DMS153 treated with DMSO at 0.1 percent for 48 hours (cell line): ENCODE results near the gene DIPK1C.

Experiments used
- DNase-seq: peaks from one replicate; lab custom pipeline; 2025; ENCODE audit not compliant: unreplicated experiment; lab: John Stamatoyannopoulos, UW

DIPK1C gene

DNA sequence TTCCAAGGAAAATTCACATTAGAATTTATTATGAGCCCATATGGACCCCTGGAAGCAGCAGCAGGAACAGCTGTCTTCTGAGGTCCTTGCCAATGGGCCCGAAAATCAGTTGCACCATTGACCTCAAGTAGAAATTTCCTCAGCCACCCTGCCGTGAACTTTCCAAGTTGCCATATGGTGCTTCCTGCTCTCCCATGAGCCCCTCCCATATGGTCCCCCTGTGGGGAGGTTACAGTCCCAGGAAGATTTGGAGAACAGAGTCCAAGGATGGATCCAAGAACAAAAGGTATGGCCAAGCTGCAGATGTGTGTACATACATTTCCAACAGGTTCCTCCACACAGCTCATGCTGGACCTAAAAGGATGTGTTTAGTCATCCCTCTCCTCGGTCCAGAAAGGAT is 34.6 kb downstream of the DIPK1C start:
- no peak for DNase-seq

DNA sequence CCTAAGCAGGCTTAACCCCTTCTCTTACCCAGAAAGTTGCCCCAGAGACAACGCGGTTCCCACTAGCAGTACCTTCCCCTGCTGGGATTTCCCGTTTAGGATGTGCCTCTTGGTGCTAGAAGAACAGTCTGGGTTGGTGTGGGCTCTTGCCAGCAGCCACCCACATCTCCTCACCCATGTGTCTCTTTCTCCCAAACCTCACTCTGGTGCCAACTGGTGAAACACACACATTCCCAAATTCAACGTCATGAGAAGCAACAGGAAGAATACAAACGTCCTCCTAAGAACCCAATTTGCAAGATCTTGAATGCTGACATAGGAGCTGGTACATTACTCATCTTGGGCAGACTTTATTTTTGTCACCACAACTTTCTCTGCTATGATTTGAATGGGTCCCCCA is 36.2 kb downstream of the DIPK1C start:
- DNase-seq = no peak

DNA sequence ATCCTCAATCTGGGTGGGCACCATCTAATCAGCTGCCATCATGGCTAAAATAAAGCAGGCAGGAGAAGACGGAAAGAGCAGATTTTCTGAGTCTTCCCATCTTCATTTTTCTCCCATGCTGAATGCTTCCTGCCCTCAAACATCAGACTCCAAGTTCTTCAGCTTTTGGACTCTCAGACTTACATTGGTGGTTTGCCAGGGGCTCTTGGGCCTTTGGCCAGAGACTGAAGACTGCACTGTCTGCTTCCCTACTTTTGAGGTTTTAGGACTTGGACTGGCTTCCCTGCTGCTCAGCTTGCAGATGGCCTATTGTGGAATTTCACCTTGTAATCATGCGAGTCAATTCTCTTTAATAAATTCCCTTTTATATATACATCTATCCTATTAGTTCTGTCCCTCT is 36.6 kb downstream of the DIPK1C start:
- DNase-seq = no peak

DNA sequence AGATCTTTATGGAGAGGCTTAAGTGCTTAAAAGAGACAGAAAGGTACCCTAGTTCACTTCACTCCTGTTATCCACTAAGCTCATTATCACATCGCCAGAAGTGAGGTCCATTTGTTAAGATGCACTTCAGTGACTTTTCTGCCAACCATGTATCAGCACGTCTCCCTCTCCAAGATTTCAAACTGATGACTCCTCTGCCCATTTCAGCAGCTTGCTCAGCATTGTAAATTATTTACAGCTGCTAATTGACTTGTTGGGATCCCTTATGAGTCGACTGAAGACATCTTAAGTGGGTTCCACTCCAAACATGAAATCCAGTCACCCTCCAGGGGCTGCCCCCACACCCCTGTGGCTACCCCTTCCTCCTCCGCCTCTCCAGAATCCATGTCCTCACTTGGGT is 37.3 kb downstream of the DIPK1C start:
- no peak for DNase-seq

DNA sequence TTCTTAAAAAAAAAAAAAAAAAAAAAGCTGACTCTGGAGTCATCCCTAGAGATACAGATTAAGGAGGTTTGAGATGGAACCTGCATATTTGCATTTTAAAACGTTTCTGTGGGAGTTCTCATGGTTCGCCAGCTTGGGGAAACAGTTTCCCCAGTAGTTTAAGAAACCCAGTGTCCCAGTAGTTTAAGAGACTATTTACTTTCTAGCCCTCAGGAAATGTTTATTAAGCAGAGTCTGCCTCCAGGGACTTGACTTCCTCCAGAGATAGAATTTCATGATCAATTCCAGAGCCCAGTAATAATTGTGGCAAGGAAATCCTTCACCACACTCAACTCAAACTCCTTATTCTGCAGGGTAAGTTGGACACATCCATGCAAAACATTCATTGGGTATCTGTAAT is 39.1 kb downstream of the DIPK1C start:
- no peak for DNase-seq

DNA sequence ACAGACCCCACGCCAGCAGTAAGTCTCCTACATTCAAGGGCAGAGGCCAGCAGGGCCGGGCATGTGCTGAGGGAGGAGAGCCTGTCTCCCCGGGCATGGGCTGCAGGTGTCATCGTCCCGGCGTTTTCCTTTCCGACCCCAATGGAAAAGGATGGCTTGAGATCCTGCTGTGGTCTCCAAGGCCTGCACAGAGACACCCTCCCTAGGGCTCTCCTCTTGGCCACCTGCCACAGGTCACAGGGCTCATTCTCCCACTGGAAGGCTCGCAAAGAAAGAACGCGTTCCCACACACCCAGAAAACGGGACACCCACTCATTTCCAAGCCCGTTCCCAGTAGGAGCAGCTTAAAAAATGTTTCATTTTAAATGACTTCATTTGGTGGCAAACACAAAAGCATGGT is 41.0 kb downstream of the DIPK1C start:
- no peak for DNase-seq

DNA sequence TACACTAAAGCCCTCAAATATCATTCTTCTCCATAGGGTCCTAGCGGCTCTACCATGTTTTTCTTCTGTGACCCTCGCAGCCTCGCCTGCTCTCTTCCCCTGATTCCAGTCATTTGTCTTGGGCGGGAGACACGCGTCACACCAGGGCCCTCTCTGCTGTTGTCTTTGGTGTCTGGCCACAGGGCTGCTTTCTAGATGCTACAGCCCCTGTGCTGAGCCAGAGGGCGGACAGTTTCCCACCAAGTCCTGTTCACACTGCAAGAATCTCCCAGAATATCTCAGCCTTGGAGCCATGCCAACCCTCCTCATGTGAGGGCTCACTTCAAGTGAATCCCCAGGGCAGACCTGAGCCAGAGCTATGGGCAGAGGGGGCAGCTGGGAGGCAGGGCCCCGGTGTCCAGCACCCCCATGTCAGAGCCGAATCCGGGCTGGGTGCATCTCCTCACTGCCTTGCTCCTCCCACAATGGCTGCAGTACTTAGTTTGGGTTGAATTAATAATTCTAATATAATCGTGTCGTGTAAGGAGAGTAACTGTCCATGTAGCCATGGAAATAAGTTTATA is 42.1 kb downstream of the DIPK1C start:
- no peak for DNase-seq

DNA sequence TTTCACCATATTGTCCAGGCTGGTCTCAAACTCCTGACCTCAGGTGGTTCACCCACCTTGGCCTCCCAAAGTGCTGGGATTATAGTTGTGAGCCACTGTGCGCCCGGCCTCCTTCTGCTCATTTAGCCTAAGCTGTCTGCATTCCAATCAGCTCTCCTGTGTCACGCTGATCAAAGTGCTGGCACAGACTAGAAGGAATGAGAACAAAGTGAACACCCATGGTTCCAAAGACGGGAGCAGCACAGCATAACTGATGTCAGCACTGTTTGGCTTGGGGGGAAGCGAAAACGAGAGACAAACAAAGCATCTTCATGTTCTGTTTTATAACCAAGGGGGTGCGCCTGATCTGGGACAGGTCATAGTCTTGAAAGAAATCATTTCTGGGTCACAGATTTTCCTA is 43.3 kb downstream of the DIPK1C start:
- DNase-seq = no peak

DNA sequence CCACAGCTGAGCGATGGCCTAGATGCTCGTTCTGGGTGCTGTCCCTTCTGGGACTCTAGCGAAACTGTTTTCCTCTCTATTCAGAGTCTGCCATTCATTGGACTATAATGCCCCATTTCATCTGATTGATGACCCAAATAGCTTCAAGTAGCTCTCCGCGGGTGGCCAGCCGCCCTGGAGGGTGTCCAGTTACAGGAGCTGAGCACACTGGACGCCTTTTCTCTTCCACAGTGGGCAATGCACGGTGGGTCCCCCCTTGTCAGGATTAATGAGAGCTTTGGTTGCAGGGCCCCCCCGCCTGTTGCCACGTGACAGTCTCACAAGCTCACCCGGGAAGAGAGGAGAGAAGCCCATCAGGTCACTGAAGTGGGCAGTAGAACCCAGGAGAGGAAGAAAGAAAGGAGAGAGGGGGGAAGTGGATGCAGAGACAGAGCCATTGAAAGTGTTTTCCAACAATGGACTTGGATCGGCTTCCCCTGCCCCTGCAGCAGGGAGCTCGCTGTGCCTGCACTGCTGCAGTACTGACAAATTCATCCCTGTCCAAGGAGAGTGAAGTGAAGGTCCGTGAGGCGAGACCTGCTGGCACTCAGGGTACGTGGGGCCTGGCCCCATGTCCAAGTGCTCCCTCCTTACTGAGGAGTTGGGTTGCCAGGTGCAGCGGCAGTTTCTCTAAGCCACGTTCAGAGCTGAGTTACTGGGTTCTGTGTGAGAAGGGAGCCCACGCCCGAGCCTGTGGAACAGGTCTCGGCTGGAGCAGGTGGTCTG is 44.8 kb downstream of the DIPK1C start:
- DNase-seq = no peak

DNA sequence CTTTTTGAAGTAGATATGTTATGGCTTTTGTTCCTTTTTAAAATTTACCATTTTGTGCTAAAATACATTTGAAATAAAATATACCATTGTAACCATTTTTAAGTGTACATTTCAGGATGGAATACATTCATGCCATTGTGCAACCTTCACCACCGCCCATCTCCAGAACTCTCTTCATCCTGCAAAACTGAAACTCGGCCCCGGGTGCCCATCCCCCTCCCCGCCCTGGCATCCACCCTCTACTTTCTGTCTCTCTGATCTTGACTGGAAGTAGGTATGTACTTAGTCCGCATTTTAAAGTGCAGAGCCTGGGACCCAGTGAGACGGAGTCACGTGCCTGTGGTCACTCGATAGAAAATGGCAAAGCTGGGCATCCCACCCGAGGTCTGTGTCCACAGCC is 45.6 kb downstream of the DIPK1C start:
- DNase-seq = no peak

DNA sequence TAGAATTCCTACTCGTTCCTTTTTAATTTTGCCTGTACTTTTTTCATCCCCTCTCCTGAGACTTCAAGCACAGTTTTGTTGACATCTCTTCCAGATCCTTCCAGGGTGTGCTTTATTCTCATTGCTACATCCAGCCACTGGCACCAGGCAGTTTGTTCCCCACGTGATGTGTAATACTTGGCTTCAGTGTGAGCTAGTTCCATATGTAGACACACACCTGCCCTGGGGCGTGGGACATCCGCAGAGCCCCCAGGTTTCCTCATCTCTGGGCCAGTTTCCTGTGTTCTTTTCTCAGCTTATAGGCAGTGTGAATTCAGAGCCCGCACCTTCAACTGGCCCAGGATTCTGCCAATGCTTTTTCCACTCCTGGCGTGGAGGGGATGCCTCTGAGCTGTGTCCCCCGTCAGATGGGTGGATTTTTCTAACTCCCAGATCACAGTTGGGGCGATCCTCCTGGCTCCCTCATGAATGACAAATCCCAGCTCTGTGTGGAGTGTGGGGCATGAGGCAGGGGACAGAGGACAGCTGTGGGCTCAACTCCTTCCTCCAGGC is 46.6 kb downstream of the DIPK1C start:
- no peak for DNase-seq

DNA sequence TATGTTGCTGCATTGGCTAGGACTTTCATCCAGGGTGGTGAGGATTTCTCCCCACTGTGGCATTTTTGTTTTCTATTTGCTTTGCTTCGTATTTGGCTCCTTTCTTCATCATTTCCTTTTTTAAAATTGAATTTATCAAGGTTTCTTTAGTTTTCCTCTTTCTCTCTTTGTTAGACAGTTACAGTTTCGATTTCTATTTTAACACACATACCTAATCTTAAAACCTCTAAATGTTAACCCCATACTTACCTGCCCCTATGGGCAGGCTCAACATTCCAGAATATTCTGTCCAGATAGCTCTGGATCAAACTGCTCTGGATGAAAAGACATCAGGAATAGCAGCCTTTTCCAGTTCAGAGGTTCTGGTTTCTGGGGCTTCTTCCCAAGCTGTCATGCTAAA is 49.2 kb downstream of the DIPK1C start:
- DNase-seq = no peak

DNA sequence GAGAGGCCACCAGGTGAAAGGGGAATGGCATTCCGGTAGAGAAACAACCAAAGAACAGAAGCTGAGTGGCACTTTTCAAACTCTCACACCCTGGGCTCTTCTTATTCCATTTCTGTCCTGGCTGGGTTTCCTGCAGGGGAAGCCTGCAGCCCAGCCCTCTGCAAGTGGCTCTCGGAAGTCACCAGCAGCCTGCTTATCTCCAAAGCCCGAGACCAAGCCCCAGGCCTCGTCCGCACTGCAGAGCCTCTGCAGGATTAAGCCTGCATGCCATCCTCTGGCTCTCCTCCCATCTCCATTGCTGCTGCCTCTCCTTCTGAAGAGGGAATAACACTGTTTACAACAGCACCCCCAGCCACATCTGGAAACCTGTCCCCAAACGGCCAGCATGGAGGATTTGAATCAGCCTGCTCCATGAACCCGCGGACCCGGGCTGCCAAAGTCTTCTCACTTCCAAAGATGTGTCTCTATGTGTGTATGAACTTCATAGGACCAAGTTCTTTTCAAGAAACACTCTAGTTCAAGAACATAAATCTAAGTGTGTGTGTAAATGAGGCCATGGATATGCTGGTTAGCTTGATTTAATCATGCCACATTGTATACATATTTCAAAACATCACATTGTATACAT is 54.2 kb downstream of the DIPK1C start:
- DNase-seq = no peak

DNA sequence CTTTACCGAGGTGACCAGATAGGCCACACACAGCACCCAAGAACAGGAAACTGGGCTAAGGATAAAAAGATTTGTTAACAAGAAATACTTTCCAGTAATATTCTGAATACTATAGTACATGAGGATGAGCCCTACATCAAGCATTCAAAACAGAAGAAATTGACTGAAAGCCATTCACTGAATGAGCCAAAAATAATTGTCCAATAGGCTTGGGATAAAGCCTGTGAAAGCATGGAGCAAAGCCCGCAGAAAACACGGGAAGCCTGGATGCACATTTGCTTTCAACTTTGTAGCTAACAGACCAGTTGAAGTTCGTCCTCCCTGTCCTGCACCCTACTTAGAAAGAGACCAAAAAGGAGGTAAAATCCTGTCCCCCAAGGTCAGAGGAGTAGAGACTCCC is 56.3 kb downstream of the DIPK1C start:
- DNase-seq = no peak

DNA sequence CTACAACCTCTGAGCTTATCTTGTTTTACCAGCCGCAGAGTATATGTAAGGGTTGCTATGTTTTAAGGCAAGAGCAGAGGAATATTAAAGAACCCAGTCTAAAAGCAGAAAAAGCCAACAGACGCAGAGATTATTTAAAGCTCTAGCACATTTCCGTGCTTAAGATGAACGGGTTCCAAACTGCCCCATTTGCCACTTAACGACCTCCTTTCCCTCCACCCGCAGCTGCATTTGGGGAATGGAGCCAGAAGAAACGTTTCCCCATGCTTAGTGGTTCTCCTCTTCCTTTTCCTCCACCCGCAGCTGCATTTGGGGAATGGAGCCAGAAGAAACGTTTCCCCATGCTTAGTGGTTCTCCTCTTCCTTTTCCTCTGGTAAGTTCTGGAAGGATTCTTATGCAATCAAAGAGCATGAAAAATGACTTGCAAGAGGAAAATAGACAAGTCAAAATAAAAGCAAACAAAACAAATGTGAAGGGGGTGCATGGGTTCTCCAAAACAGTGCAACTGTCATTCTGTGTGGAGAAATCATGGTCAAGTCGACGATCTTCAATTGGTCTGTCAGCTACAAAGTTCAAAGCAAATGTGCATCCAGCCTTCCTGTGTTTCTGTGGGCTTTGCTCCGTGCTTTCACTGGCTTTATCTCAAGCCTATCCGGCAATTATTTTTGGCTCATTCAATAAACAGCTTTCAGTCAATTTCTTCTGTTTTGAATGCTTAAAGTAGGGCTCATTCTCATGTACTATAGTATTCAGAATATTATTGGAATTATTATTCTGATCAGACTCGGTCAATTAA is 57.8 kb downstream of the DIPK1C start:
- DNase-seq = no peak

DNA sequence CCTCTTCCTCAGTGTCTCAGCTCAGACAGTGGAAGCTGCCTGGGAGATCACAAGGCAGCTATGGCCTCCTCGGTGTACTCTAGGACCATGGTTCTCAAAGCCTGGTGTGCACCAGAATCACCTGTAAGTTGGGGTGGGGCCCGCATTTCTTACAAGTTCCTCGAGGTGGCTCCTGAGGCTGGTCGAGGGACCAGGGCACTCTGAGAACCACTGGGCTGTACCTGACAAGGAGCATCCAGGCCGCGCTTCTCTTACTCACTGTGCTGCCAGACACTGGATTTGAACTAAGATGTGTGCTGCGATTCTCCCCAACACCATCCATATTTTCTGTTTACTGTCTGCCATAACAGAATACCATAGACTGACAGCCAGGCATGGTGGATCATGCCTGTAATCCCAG is 59.5 kb downstream of the DIPK1C start:
- DNase-seq = no peak

DNA sequence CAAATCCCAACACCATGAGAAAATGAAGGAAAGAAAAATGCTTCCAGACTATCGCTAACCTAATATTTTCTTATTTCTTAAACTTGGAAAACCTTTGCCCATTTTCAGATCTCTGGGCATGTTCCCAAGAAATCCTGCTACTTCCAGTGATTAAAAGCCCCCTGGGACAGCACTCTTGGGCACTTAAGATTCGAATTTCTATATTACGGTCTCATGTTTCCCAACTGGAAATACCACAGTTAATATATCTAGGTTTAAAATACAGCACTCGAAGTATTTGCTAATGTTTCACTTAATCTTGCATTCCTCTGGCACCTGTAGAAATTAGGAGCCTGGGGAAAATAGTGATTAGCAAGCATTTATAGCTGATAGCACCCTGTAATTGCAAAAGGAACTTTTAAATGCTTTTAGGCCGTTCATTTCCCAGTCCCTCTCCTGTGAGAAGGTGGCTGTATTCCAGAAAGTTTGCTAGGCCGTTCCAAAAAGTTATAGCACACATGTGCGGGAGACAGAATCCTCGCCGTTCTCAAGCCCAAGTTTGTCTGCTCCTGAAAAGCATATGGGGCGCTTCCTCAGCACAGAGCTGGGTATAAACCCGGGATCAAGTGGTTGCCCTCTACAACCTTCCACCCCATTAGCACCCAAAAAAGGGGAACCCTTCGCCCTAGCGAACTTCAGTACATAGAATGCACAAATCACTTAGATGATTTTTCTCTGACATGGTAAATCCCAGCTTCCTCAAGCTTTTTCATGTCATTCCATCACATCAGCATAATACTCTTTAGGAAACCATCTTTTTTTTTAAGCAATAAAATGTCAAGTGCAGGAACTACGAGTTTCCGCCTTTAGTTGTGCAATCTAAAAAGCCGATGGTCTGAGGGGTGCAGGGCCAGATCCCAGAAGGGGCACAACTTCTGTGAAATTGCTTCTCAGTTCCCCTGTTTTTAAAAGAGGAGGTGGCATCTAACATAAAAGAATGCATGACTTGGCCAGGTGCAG is 60.6 kb downstream of the DIPK1C start:
- no peak for DNase-seq

DNA sequence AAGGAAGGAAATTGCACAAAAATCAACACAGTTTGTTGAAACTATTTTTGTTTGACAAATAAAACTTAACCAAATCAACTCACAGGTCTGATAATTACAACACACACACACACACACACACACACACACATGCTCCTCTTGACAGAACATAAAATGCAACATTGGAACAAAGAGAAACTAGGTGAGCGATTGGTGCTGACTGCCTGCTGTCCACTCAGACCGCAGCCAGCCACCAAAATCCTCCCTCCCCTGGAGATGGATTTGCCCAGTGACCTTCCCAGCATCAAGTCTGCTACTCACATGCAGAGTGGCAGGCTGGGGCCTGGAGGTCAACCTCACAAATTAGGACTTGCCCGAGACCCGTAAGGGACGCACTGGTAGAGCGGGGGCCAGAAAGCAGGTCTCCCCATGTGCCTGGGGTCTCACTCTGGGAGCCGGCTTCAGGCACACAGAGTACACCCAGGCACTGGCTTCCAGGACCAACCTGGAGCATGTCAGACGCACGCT is 61.4 kb downstream of the DIPK1C start:
- no peak for DNase-seq

DNA sequence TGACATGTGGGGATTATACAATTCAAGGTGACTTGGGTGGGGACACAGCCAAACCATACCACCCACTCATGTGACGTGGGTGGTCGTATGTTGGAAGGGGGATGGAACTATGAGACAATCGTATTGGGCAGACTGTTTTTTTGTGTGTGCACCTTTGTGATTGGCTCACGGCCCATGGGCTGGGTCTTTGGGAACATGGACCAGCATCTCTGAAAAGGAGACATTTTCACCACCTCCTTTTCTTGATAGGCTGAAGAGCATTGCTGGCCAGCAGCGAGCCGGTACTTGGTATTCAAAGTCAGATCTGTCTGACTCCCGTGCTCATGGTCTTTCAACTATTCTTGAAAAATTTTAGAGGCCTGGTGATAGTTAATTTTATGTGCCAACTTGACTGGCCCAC is 62.1 kb downstream of the DIPK1C start:
- DNase-seq = no peak

DNA sequence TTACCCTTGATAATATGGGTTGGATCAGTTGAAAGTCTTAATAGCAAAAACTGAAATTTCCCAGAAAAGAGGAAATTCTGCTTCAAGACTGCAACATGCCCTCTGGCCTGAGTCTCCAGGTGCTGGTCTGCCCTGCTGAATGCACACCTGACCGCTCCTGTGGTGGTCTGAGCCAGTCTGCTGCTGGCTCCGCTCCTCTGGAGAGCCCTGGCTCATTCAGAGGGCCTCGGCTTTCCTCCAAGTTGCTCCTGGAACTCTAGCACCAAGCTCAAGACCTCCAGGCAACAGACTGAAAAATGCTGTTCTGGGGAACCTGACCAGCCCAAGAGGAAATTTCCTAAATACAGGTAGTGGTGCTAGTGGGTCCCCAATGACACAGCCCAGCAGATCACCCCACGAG is 64.8 kb downstream of the DIPK1C start:
- DNase-seq = no peak
